RPMI7951 (cell line): ENCODE data around the gene RALGPS1. TPM values are rescaled to one million over a fixed set of nuclear protein-coding genes. Genes with fewer than 3 reads are reported as not detected.

Experiments
- DNase-seq: peaks from one replicate; pipeline ENCODE4 v3.0.0-alpha.2; 2012; ENCODE audit warnings: low read depth
- total RNA-seq: library from RNA; depleted of rRNA; stranded (reverse); fragments of >200 nt; shearing (Covaris generic); gene quantifications from 2 replicates; pipeline ENCODE4 v1.2.3, GENCODE V29; 2014

The RALGPS1 gene
- total RNA-seq, 1 experiment from 2014 or later: 4.0 TPM

GRCh38 chr9:127203681-127204327, 289.2 kb downstream of the RALGPS1 start:
- no peak for DNase-seq

GRCh38 chr9:127204771-127205470, 290.3 kb downstream of the RALGPS1 start:
- DNase-seq: peak; percentile 86

- DNase-seq: no peak
Observed at GRCh38 chr9:127205952-127206351, 291.4 kb downstream of the RALGPS1 start.

GRCh38 chr9:127206666-127207065, 292.1 kb downstream of the RALGPS1 start:
- DNase-seq: no peak

- no peak for DNase-seq
Observed at GRCh38 chr9:127207734-127208410, 293.3 kb downstream of the RALGPS1 start.

GRCh38 chr9:127208416-127208815, 293.8 kb downstream of the RALGPS1 start:
- DNase-seq: no peak

- DNase-seq: no peak
Observed at GRCh38 chr9:127209220-127209619, 294.6 kb downstream of the RALGPS1 start.

- no peak for DNase-seq
Observed at GRCh38 chr9:127209948-127210640, 295.5 kb downstream of the RALGPS1 start.

GRCh38 chr9:127210851-127211730, 296.5 kb downstream of the RALGPS1 start:
- no peak for DNase-seq

- DNase-seq: no peak
Observed at GRCh38 chr9:127211983-127212382, 297.4 kb downstream of the RALGPS1 start.

GRCh38 chr9:127212453-127212852, 297.9 kb downstream of the RALGPS1 start:
- DNase-seq: no peak

GRCh38 chr9:127213859-127214258, 299.3 kb downstream of the RALGPS1 start:
- DNase-seq: no peak

- DNase-seq: peak; percentile 29
Observed at GRCh38 chr9:127214421-127215267, 300.1 kb downstream of the RALGPS1 start.

GRCh38 chr9:127215268-127216209, 301.0 kb downstream of the RALGPS1 start:
- DNase-seq: no peak

- DNase-seq: no peak
Observed at GRCh38 chr9:127216210-127216887, 301.8 kb downstream of the RALGPS1 start.

- no peak for DNase-seq
Observed at GRCh38 chr9:127216888-127217217, 302.3 kb downstream of the RALGPS1 start.

GRCh38 chr9:127218818-127219217, 304.2 kb downstream of the RALGPS1 start:
- DNase-seq: no peak

- no peak for DNase-seq
Observed at GRCh38 chr9:127219520-127219919, 304.9 kb downstream of the RALGPS1 start.

GRCh38 chr9:127221695-127222094, 307.1 kb downstream of the RALGPS1 start:
- DNase-seq: no peak
